Activated naive CD8-positive, alpha-beta T cell treated with anti-CD3 and anti-CD28 coated beads, Interleukin-2, amount 10 ng/mL, durations not matched to agents 7 days and 5 days (primary cell): ENCODE results near the gene NISCH. TPM values are rescaled to one million over a fixed set of nuclear protein-coding genes. Genes with fewer than 3 reads are reported as not detected.

Experiments
- ATAC-seq: fragments of 150-1000 bp; cut with Tn5 transposase; one replicate; pipeline ENCODE4 v1.10.0; 2021; ENCODE audit warnings: low read depth, moderate library complexity
- POLR2A ChIA-PET: fragments of 350-600 bp; sonication (Branson Sonifier 250); formaldehyde crosslinking; loops from one replicate; lab custom pipeline; 2021; ENCODE audit warnings: antibody characterized with exemption; lab: Charles Lee
- DNase-seq: peaks from one replicate; pipeline ENCODE4 v3.0.0; 2021
- H3K27ac Mint-ChIP-seq: one replicate; pipeline ENCODE4 v1.8.0; 2022; ENCODE audit warnings: mild to moderate bottlenecking, mixed read lengths
- H3K27me3 Mint-ChIP-seq: one replicate; pipeline ENCODE4 v1.8.0; 2022; ENCODE audit warnings: mild to moderate bottlenecking, moderate library complexity, mixed read lengths
- H3K36me3 Mint-ChIP-seq: one replicate; pipeline ENCODE4 v1.8.0; 2021; ENCODE audit warnings: mild to moderate bottlenecking, mixed read lengths
- H3K4me1 Mint-ChIP-seq: one replicate; pipeline ENCODE4 v1.8.0; 2021; ENCODE audit warnings: mixed read lengths
- H3K4me3 Mint-ChIP-seq: one replicate; pipeline ENCODE4 v1.8.0; 2022; ENCODE audit warnings: mild to moderate bottlenecking, moderate library complexity, mixed read lengths
- H3K9me3 Mint-ChIP-seq: one replicate; pipeline ENCODE4 v1.8.0; 2021; ENCODE audit warnings: mixed read lengths
- total RNA-seq, 2 experiments: library from RNA; stranded (reverse); gene quantifications; one replicate each; pipeline ENCODE4 v1.2.3, GENCODE V29; 2021

NISCH gene
- total RNA-seq, 2 experiments from 2014 or later: 124 to 125 TPM

DNA sequence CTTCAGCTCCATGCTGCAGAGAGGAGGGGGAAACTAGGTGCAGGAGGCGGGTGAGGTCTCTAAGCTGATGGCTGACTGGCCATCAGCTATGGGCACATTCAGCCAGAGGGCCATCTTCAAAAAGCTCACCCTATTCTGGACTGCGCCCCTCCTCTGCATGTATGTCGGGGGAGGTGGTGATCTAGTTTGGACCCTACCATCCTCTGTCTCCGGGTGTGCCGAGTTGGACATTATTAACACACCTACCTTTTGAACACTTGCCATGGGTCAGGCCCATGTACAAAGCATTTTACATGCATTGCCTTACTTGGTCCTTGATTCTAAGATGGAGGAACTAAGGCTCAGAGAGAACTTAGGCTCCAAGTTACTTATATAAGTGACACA lies 1.4 kb downstream of the NISCH start:
- POLR2A ChIA-PET: interaction anchor here (0.6 kb wide), 1 partner anchor 115 kb away, joined by 5 read pairs; no protein-coding TSS in a partner anchor
- peak overlapping the region; percentile 92 for H3K27ac Mint-ChIP-seq
- H3K4me1 Mint-ChIP-seq: peaks cover 31% of the 10 kb centered on the region
- H3K4me3 Mint-ChIP-seq: peak overlapping the region; percentile 92
- no peaks in the 10 kb centered on the region for H3K27me3 Mint-ChIP-seq
- H3K36me3 Mint-ChIP-seq: peaks cover 24% of the 10 kb centered on the region
- H3K9me3 Mint-ChIP-seq: no peaks in the 10 kb centered on the region
- DNase-seq: no peak
- ATAC-seq: no peak

DNA sequence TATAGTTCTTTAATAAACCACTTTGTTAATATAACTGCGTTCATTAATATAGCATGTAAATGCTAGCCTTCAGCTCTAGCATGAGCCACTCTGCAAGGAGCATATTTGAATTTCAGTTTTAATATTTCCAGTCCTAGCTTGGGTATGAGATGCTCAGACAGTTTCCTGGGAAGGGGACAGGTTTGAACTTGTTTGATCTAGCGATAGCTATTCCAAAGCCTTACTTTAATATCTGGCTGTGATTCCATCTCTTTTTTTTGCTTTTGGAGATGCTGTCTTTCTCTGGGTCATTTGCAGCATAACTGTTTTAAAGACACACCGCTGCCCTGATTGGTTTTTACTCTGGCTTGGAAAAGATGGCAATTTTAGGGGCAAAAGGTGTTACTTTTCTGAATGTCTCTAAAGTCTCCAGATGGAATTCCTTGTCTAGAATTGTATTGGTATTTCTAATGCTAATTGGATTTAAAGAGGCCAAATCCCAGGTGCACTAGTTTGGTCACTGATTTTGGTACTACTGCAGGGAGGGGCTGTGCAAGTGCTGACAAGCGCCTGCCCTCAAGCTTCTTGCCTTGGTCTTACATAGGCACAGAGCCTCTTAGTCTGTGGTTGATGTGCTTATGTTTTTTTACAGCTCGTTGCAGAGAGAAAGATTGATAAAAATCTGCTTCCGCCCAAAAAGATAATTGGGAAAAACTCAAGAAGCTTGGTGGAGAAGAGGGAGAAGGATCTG lies 2.8 kb downstream of the NISCH start:
- Mint-ChIP-seq H3K9me3 (no peaks in the 10 kb centered on the region), H3K27ac (no peak overlapping the region), H3K36me3 (peaks cover 28% of the 10 kb centered on the region), H3K27me3 (no peaks in the 10 kb centered on the region), H3K4me1 (peaks cover 31% of the 10 kb centered on the region), H3K4me3 (no peak overlapping the region)
- POLR2A ChIA-PET: no interaction called here
- ATAC-seq: no peak
- DNase-seq: no peak

GRCh38 chr3:52458770-52459545 lies 3.6 kb downstream of the NISCH start:
- ATAC-seq (no peak), DNase-seq (no peak)
- Mint-ChIP-seq H3K27ac (no peak overlapping the region), H3K4me1 (peaks cover 27% of the 10 kb centered on the region), H3K27me3 (no peaks in the 10 kb centered on the region), H3K9me3 (no peaks in the 10 kb centered on the region), H3K4me3 (no peak overlapping the region), H3K36me3 (peaks cover 28% of the 10 kb centered on the region)
- POLR2A ChIA-PET: no interaction called here

DNA sequence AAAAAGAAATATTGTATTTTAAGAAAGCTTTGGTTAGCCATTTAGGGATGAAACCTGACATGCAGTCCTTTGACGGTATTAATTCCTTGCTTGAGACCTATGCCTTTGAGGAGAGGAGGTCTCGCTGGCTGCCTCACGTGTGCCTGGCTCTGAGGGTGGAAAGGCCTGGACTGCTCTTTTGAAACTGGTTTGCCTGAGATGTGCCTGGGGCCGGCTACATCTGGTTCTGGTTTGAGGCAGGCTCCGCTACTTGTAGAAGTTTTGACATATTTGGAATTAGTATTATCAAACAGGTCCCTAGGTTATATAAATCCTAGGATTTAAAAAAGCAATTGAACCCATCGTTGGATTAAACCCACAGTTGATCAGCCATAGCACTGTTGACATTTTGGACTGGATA lies 6.5 kb downstream of the NISCH start:
- POLR2A ChIA-PET: no interaction called here
- Mint-ChIP-seq H3K4me3 (no peak overlapping the region), H3K27me3 (no peaks in the 10 kb centered on the region), H3K4me1 (peaks cover 15% of the 10 kb centered on the region), H3K9me3 (no peaks in the 10 kb centered on the region), H3K36me3 (peaks cover 30% of the 10 kb centered on the region), H3K27ac (no peak overlapping the region)
- DNase-seq (no peak), ATAC-seq (no peak)

- Mint-ChIP-seq H3K27ac (no peak overlapping the region), H3K36me3 (peaks cover 24% of the 10 kb centered on the region), H3K27me3 (no peaks in the 10 kb centered on the region), H3K9me3 (no peaks in the 10 kb centered on the region), H3K4me3 (no peak overlapping the region), H3K4me1 (peaks cover 5% of the 10 kb centered on the region)
- ATAC-seq (no peak), DNase-seq (no peak)
- POLR2A ChIA-PET: no interaction called here
Observed at GRCh38 chr3:52463416-52463815, 8.0 kb downstream of the NISCH start.

DNA sequence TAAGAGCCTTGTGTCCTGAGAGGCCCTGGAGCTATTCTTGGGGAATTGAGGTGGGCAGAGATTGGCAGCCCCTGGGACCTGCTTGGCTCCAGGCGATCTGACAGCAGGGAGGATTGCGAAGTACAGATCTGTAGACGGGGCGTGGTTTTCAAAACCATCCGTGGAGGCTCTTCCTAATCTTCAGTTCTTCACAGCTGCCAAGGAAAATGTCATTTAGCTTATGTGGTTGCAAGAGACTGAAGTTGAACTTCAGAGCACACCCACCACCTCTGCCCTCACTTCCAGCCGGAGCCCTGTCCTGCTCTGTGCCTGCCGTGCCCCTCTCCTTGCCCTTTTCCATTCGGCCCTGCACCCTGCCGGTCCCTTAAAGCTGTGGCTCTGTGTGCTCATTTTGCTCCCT lies 12.9 kb downstream of the NISCH start:
- H3K4me3 Mint-ChIP-seq: no peak overlapping the region
- H3K27ac Mint-ChIP-seq: no peak overlapping the region
- peaks cover 6% of the 10 kb centered on the region for H3K36me3 Mint-ChIP-seq
- no peak for ATAC-seq
- H3K27me3 Mint-ChIP-seq: no peaks in the 10 kb centered on the region
- POLR2A ChIA-PET: interaction anchor here (0.6 kb wide), 1 partner anchor 470 kb away, joined by 5 read pairs; no protein-coding TSS in a partner anchor
- no peak for DNase-seq
- H3K9me3 Mint-ChIP-seq: no peaks in the 10 kb centered on the region
- H3K4me1 Mint-ChIP-seq: peaks cover 4% of the 10 kb centered on the region

DNA sequence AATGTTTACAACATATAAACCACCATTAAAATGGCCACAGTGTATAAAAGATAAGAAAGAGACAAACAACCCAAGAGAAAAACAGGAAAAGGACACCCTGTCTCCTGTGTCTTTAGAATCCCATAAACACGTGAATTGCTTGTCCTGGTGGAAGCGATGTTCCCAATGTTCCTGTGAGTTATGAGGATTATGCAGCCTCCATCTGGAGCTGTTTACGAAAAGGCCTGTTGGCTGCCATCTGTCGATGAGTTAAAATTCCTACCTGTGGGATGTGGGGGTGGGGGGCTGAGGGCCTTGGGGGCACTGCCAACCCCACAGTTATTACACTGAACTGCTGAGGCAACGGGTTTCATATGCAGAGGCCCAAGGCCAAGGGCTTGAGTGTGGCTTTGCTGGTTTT lies 13.6 kb downstream of the NISCH start:
- ATAC-seq (no peak), DNase-seq (no peak)
- Mint-ChIP-seq H3K36me3 (peaks cover 11% of the 10 kb centered on the region), H3K4me3 (no peak overlapping the region), H3K27ac (no peak overlapping the region), H3K9me3 (no peaks in the 10 kb centered on the region), H3K4me1 (peaks cover 4% of the 10 kb centered on the region), H3K27me3 (no peaks in the 10 kb centered on the region)
- POLR2A ChIA-PET: interaction anchor here (0.6 kb wide), 1 partner anchor 469 kb away, joined by 5 read pairs; no protein-coding TSS in a partner anchor

DNA sequence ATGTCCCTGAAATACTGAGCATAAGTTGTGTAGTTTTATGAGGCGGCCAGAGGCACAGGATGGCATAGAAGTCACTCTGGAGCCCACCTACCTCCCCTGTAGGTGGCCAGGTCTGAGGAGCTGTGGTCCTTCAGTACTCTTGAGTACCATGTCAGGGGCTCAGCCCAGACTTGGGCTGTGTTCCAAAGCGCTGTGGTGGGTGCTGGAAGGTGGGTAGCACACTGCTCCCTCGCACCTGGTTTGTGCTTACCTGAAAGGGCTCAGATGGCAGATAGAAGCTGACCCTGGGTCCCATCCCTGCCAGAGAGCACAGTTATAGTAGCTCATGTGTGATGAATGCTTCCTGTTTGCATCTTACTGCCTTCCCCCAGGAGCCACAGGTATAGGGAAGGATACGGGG lies 15.5 kb downstream of the NISCH start:
- no peak overlapping the region for H3K4me3 Mint-ChIP-seq
- H3K27ac Mint-ChIP-seq: no peak overlapping the region
- DNase-seq (no peak), ATAC-seq (no peak)
- POLR2A ChIA-PET: interaction anchor here (0.8 kb wide), 1 partner anchor 62 kb away, joined by 3 read pairs; no protein-coding TSS in a partner anchor
- H3K27me3 Mint-ChIP-seq: no peaks in the 10 kb centered on the region
- peaks cover 19% of the 10 kb centered on the region for H3K36me3 Mint-ChIP-seq
- no peaks in the 10 kb centered on the region for H3K9me3 Mint-ChIP-seq
- H3K4me1 Mint-ChIP-seq: no peaks in the 10 kb centered on the region

- ATAC-seq: peak; percentile 32
- H3K27me3 Mint-ChIP-seq: no peaks in the 10 kb centered on the region
- POLR2A ChIA-PET: interaction anchor here (0.8 kb wide), 1 partner anchor 61 kb away, joined by 3 read pairs; no protein-coding TSS in a partner anchor
- DNase-seq: peak; percentile 52
- no peak overlapping the region for H3K4me3 Mint-ChIP-seq
- no peaks in the 10 kb centered on the region for H3K9me3 Mint-ChIP-seq
- H3K27ac Mint-ChIP-seq: no peak overlapping the region
- H3K4me1 Mint-ChIP-seq: no peaks in the 10 kb centered on the region
- H3K36me3 Mint-ChIP-seq: peaks cover 22% of the 10 kb centered on the region
Observed at GRCh38 chr3:52471371-52472238, 16.2 kb downstream of the NISCH start.

- Mint-ChIP-seq H3K36me3 (peaks cover 22% of the 10 kb centered on the region), H3K9me3 (no peaks in the 10 kb centered on the region), H3K4me1 (no peaks in the 10 kb centered on the region), H3K27me3 (no peaks in the 10 kb centered on the region), H3K27ac (no peak overlapping the region), H3K4me3 (no peak overlapping the region)
- ATAC-seq (no peak), DNase-seq (no peak)
- POLR2A ChIA-PET: no interaction called here
Observed at GRCh38 chr3:52472239-52473000, 17.0 kb downstream of the NISCH start.

DNA sequence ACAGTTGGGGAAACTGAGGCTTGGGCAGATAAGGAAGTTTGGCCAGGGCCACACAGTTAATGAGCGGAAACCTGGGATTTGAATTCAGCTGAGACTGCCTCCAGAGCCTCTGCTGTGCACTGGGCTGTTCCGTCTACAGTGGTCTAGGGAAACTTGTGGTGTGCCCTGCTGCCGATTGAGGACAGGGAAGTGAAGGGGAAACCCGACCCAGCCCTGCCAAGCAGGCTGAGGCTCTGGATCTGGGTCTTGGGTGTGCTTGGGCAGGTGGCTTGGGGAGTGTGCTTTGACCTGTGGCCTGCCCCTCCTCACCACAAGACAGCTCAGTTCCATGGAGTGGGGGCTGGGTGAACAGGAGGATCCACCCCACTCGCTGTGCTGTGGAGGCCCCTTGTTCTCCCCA lies 17.6 kb downstream of the NISCH start:
- Mint-ChIP-seq H3K36me3 (peaks cover 23% of the 10 kb centered on the region), H3K27ac (no peak overlapping the region)
- POLR2A ChIA-PET: no interaction called here

GRCh38 chr3:52477076-52477795 lies 21.8 kb downstream of the NISCH start:
- peaks cover 31% of the 10 kb centered on the region for H3K36me3 Mint-ChIP-seq

More for the DNA sequence above, 17.6 kb downstream of the NISCH start:
- H3K9me3 Mint-ChIP-seq: no peaks in the 10 kb centered on the region
- ATAC-seq: no peak
- no peak for DNase-seq
- H3K4me1 Mint-ChIP-seq: no peaks in the 10 kb centered on the region
- H3K27me3 Mint-ChIP-seq: no peaks in the 10 kb centered on the region
- no peak overlapping the region for H3K4me3 Mint-ChIP-seq

More at GRCh38 chr3:52477076-52477795, 21.8 kb downstream of the NISCH start:
- no peak overlapping the region for H3K27ac Mint-ChIP-seq
- DNase-seq (no peak), ATAC-seq (no peak)
- no peaks in the 10 kb centered on the region for H3K9me3 Mint-ChIP-seq
- no peak overlapping the region for H3K4me3 Mint-ChIP-seq
- no peaks in the 10 kb centered on the region for H3K4me1 Mint-ChIP-seq
- POLR2A ChIA-PET: no interaction called here
- no peaks in the 10 kb centered on the region for H3K27me3 Mint-ChIP-seq
